Spleen (tissue), 11 donors: ENCODE data around the gene CNNM1. TPM values are rescaled to one million over a fixed set of nuclear protein-coding genes. Genes with fewer than 3 reads are reported as not detected.
A peak's percentile ranks its signal among the peaks of the same experiment; 100 is the strongest.

ENCODE experiments used
- DNase-seq: peaks from one replicate; pipeline ENCODE4 v3.0.0-alpha.2; 2020
- H3K27ac ChIP-seq, 8 donors: fragments of 200-600 bp; sonication (generic) in 7 of 8; 1 replicate in 4 of 8; 2 replicates in 4 of 8; pipeline versions ENCODE4 v1.5.0 to v1.8.0; 2016 to 2021; ENCODE audit warnings: inconsistent platforms in 4 of 8, mild to moderate bottlenecking in 4 of 8, moderate library complexity in 1 of 8
- H3K27me3 ChIP-seq, 7 donors: fragments of 200-600 bp; sonication (generic) in 6 of 7; replicated peaks in 1 of 7; 1 replicate in 4 of 7; 2 replicates in 3 of 7; pipeline versions ENCODE4 v1.5.0 to v1.8.0; 2016 to 2021; ENCODE audit warnings: inconsistent platforms in 3 of 7, mild to moderate bottlenecking in 1 of 7
- H3K36me3 ChIP-seq, 6 donors: fragments of 200-600 bp; sonication (generic) in 5 of 6; 1 replicate in 4 of 6; 2 replicates in 2 of 6; pipeline versions ENCODE4 v1.5.0 to v1.8.0; 2016 to 2021; ENCODE audit warnings: inconsistent platforms in 2 of 6
- H3K4me1 ChIP-seq, 6 donors: fragments of 200-600 bp; sonication (generic) in 5 of 6; 1 replicate in 3 of 6; 2 replicates in 3 of 6; pipeline versions ENCODE4 v1.5.0 to v1.8.0; 2016 to 2021; ENCODE audit warnings: inconsistent platforms in 3 of 6
- H3K4me3 ChIP-seq, 8 donors: fragments of 200-600 bp; sonication (generic) in 7 of 8; 1 replicate in 4 of 8; 2 replicates in 4 of 8; pipeline versions ENCODE4 v1.5.0 to v1.8.0; 2016 to 2021; ENCODE audit warnings: inconsistent platforms in 4 of 8, mild to moderate bottlenecking in 4 of 8, moderate library complexity in 2 of 8
- H3K9me3 ChIP-seq, 8 donors: fragments of 200-600 bp; sonication (generic) in 7 of 8; 1 replicate in 4 of 8; 2 replicates in 4 of 8; pipeline versions ENCODE4 v1.5.0 to v1.8.0; 2016 to 2021; ENCODE audit warnings: inconsistent platforms in 4 of 8
- CTCF ChIP-seq, 11 experiments: fragments of 200-600 bp in 7 of 11; fragments of 450-650 bp in 4 of 11; sonication (generic) in 4 of 11; IDR thresholded peaks in 8 of 11; conservative IDR thresholded peaks in 3 of 11; 1 replicate in 7 of 11; 2 replicates in 4 of 11; pipeline versions ENCODE4 v1.4.0 to v1.8.0; 2016 to 2021; ENCODE audit warnings: antibody characterized with exemption in 11 of 11, inconsistent platforms in 4 of 11, mild to moderate bottlenecking in 1 of 11
- POLR2A ChIP-seq, 3 donors: fragments of 450-650 bp; IDR thresholded peaks; one replicate each; pipeline ENCODE4 v1.5.1; 2017; ENCODE audit warnings: antibody characterized with exemption in 3 of 3, mild to moderate bottlenecking in 1 of 3
- POLR2AphosphoS5 ChIP-seq, 3 donors: sonication (generic); formaldehyde crosslinking; IDR thresholded peaks; one replicate each; pipeline ENCODE4 v1.5.1; 2017; ENCODE audit warnings: antibody characterized with exemption in 3 of 3
- WGBS, 5 donors: extraction: QIAGEN DNeasy Blood & Tissue Kit in 3 of 5; methylation state at CpG; one replicate each; pipeline versions ENCODE4 v1.1.5 to v1.1.7; 2013 to 2018; 5-methylcytosine and 5-hydroxymethylcytosine counted together
- intact Hi-C: fragments of 100-400 bp; cut with DNase I; formaldehyde crosslinking; loops from one replicate; pipeline ENCODE4 v1.15.0; 2023; ENCODE audit warnings: low total_unique reads
- polyA plus RNA-seq, 3 donors: library from polyadenylated mRNA; stranded (reverse); fragments of 200-250 nt; gene quantifications; one replicate each; pipeline ENCODE4 v1.2.1, GENCODE V29; 2013
- total RNA-seq, 7 donors: library from RNA; depleted of rRNA in 3 of 7; stranded (reverse); fragments of >200 nt in 3 of 7; fragmentation: NEBNext Ultra II Directional in 4 of 7; extraction: Animal tissue kit (Norgen Biotek cat#: 25700) in 4 of 7; gene quantifications; one replicate each; pipeline versions ENCODE4 v1.1.0 to v1.2.1, GENCODE V29; 2016 to 2021
- donor health status: healthy with polysubstance abuse.
- donor health status: DM: no; HTN: no; CAD: no; lungs with moderate emphysema.
- donor health status: DM: no; HTN: no; CAD: no.
- donor health status: Bipolar disorder and iron deficiency.
- donor health status: healthy.
- donor health status: DM: no; HTN: no; CAD: no.
- donor health status: DM: yes; HTN: yes; CAD: no.

The CNNM1 gene
- total and polyA plus RNA-seq, 10 donors = 0.05 to 0.43 (median 0.16) TPM; not detected in 1

- Histone ChIP-seq H3K36me3 (peaks cover 0 to 22% (median 4%) of the 10 kb centered on the region in 6 donors), H3K9me3 (no peaks in the 10 kb centered on the region), H3K4me3 (peak overlapping the region; percentile 69 to 92 (median 82)), H3K27me3 (no peaks in the 10 kb centered on the region), H3K4me1 (peaks cover 10 to 71% (median 33%) of the 10 kb centered on the region in 6 donors), H3K27ac (peak overlapping the region; percentile 24 to 94 (median 92))
- no peak for TF ChIP-seq POLR2A (IDR thresholded peaks at IDR 0.05)
- TF ChIP-seq POLR2AphosphoS5 (IDR thresholded peaks at IDR 0.05) = no peak
- TF ChIP-seq CTCF (IDR thresholded peaks at IDR 0.05 in 8 of 11, conservative IDR thresholded peaks at IDR 0.05 in 3 of 11) = no peak
- intact Hi-C loops = loop anchor here (10.0 kb wide), 1 partner anchor 105 kb away; the partner anchor contains the start of gene NKX2-3
- DNase-seq = no peak
- WGBS, 5 donors = 7 to 14% (median 9%) methylated on average over 13 to 14 of the region's 14 CpGs
Measured at GRCh38 chr10:99430116-99430450, 100.9 kb downstream of the CNNM1 start.

- intact Hi-C loops = loop anchor here (10.0 kb wide), 1 partner anchor 104 kb away; the partner anchor contains the start of gene NKX2-3
- peak; percentile 97 for DNase-seq
- Histone ChIP-seq H3K9me3 (no peaks in the 10 kb centered on the region), H3K4me1 (peaks cover 10 to 74% (median 33%) of the 10 kb centered on the region in 6 donors), H3K27ac (peak within 1 kb of the TSS; percentile 82 to 94 (median 92)), H3K27me3 (no peaks in the 10 kb centered on the region), H3K36me3 (peaks cover 0 to 17% (median under 1%) of the 10 kb centered on the region in 6 donors), H3K4me3 (peak within 1 kb of the TSS; percentile 69 to 92 (median 82))
- TF ChIP-seq CTCF (IDR thresholded peaks at IDR 0.05 in 8 of 11, conservative IDR thresholded peaks at IDR 0.05 in 3 of 11) (peak in 2 of 11 experiments; percentile 5 to 23), POLR2AphosphoS5 (IDR thresholded peaks at IDR 0.05) (peak; percentile 92 to 95 (median 94)), POLR2A (IDR thresholded peaks at IDR 0.05) (no peak)
- WGBS, 5 donors = 0 to 1% (median 1%) methylated on average over 28 to 59 of the region's 59 CpGs
Measured at GRCh38 chr10:99430451-99431189, 101.5 kb downstream of the CNNM1 start, which contains the start of gene GOT1. GOT1 (minus strand) TSS chr10:99430624; CDS start chr10:99430565, 59 bp downstream.

DNA sequence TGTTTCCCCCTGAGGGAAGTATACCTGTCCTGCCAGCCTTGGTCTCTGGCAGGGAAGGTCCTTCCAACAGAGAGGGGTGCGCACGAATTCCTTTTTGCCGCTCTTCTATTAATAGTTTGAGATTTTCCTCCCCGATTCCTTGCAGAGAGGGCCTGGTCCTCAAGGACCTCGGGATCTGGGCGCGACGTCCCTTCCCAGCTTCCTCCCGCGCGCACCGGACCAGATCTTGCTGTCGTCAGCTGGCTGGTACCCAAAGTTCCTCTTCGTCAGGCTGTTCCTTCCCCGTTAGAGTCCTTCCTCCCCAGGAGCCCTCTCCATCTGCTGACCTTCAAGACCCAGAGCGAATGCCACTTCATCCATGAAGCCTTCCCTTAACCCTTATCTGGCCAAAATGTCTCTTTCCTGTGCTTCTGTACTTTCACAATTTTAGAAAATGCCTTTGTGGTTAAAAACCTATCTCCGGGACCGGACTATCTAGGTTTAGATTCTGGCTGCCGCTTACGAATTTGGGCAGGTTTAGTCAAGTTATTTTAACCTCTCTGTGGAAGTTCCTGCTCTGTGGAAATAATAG, 102.1 kb downstream of the CNNM1 start:
- DNase-seq = peak; percentile 90
- Histone ChIP-seq H3K9me3 (no peaks in the 10 kb centered on the region), H3K27ac (peak overlapping the region; percentile 82 to 94 (median 92)), H3K4me1 (peaks cover 10 to 75% (median 35%) of the 10 kb centered on the region in 6 donors), H3K36me3 (peaks cover 0 to 10% (median 0%) of the 10 kb centered on the region in 6 donors), H3K4me3 (peak overlapping the region; percentile 69 to 92 (median 82)), H3K27me3 (no peaks in the 10 kb centered on the region)
- intact Hi-C loops = loop anchor here (10.0 kb wide), 1 partner anchor 104 kb away; the partner anchor contains the start of gene NKX2-3
- 0 to 1% (median 1%) methylated on average over 20 of the region's 20 CpGs for WGBS, 5 donors
- TF ChIP-seq CTCF (IDR thresholded peaks at IDR 0.05 in 8 of 11, conservative IDR thresholded peaks at IDR 0.05 in 3 of 11) = no peak
- TF ChIP-seq POLR2AphosphoS5 (IDR thresholded peaks at IDR 0.05) = no peak
- no peak for TF ChIP-seq POLR2A (IDR thresholded peaks at IDR 0.05)
